ENCODE measurements around the gene INPP4B. TPM values are rescaled to one million over a fixed set of nuclear protein-coding genes. Genes with fewer than 3 reads are reported as not detected.

INPP4B gene
- total and polyA plus RNA-seq, 2 donors (not counting 1 experiment from before 2014, with no cell fraction given) = 0.03 TPM; not detected in 1

GRCh38 chr4:142158980-142159379 is 687.1 kb downstream of the INPP4B start:
- intact Hi-C loops (cut with micrococcal nuclease) = no loop called here
- H3K4me1 ChIP-seq (ENCODE audit: control insufficient read depth in 2 of 2, insufficient read depth in 2 of 2, low read length in 2 of 2) = no peaks in the 10 kb centered on the region
- no peaks in the 10 kb centered on the region for H3K9me3 ChIP-seq (ENCODE audit: control extremely low read depth in 1 of 3, control insufficient read depth in 2 of 3, insufficient read depth in 1 of 3, low read length in 2 of 3)
- H3K36me3 ChIP-seq (replicated peaks in 1 of 2; ENCODE audit: control extremely low read depth in 1 of 2, control insufficient read depth in 1 of 2, extremely low read depth in 1 of 2, insufficient read depth in 2 of 2, low read length in 1 of 2) = no peaks in the 10 kb centered on the region
- H3K27me3 ChIP-seq (replicated peaks in 1 of 4; ENCODE audit: control extremely low read depth in 1 of 4, control insufficient read depth in 3 of 4, insufficient read depth in 4 of 4, low read length in 3 of 4) = no peaks in the 10 kb centered on the region
- H3K27ac Mint-ChIP-seq = no peak overlapping the region
- H3K27me3 Mint-ChIP-seq = no peaks in the 10 kb centered on the region
- WGBS (ENCODE audit: insufficient coverage) = 100% methylated on average over 1 of the region's 2 CpGs
- ATAC-seq (ENCODE audit: low read depth) = no peak
- CTCF ChIA-PET = no interaction called here
- H3K9ac ChIP-seq (ENCODE audit: low read length) = no peak overlapping the region
- H4K20me1 ChIP-seq (ENCODE audit: control insufficient read depth, insufficient read depth, low read length, poor library complexity, severe bottlenecking) = no peaks in the 10 kb centered on the region
- H2AFZ ChIP-seq (ENCODE audit: insufficient read depth, low read depth, low read length, poor library complexity, severe bottlenecking) = no peak overlapping the region
- TF ChIP-seq EZH2 (IDR thresholded peaks at IDR 0.05; ENCODE audit: borderline replicate concordance, insufficient read depth, low read depth, low read length, poor library complexity, severe bottlenecking) = no peak
- TF ChIP-seq CTCF (IDR thresholded peaks at IDR 0.05) = no peak
- no peak for DNase-seq
- no peak overlapping the region for H3K27ac ChIP-seq (ENCODE audit: low read length in 2 of 2)
- no peaks in the 10 kb centered on the region for H3K79me2 ChIP-seq (ENCODE audit: control insufficient read depth, insufficient read depth, low read length)
- POLR2A ChIA-PET = no interaction called here
- no peak overlapping the region for H3K4me2 ChIP-seq (replicated peaks; ENCODE audit: low read depth, low read length, poor library complexity, severe bottlenecking)
- no peaks in the 10 kb centered on the region for H3K4me1 Mint-ChIP-seq
- H3K4me3 Mint-ChIP-seq = no peak overlapping the region
- H3K4me3 ChIP-seq (ENCODE audit: control extremely low read depth in 1 of 5, extremely low read depth in 1 of 5, insufficient read depth in 1 of 5, low read depth in 2 of 5, low read length in 4 of 5) = no peak overlapping the region
- H3K9me3 Mint-ChIP-seq (ENCODE audit: insufficient read depth) = no peaks in the 10 kb centered on the region

- DNase-seq (no peak), ATAC-seq (ENCODE audit: low read depth) (no peak)
- Mint-ChIP-seq H3K4me1 (no peaks in the 10 kb centered on the region), H3K27me3 (no peaks in the 10 kb centered on the region), H3K27ac (no peak overlapping the region), H3K4me3 (no peak overlapping the region), H3K9me3 (ENCODE audit: insufficient read depth) (no peaks in the 10 kb centered on the region)
- TF ChIP-seq CTCF (IDR thresholded peaks at IDR 0.05) = no peak
- Histone ChIP-seq H2AFZ (ENCODE audit: insufficient read depth, low read depth, low read length, poor library complexity, severe bottlenecking) (no peak overlapping the region), H3K79me2 (ENCODE audit: control insufficient read depth, insufficient read depth, low read length) (no peaks in the 10 kb centered on the region), H3K27me3 (replicated peaks in 1 of 4; ENCODE audit: control extremely low read depth in 1 of 4, control insufficient read depth in 3 of 4, insufficient read depth in 4 of 4, low read length in 3 of 4) (no peaks in the 10 kb centered on the region), H3K4me3 (ENCODE audit: control extremely low read depth in 1 of 5, extremely low read depth in 1 of 5, insufficient read depth in 1 of 5, low read depth in 2 of 5, low read length in 4 of 5) (no peak overlapping the region), H4K20me1 (ENCODE audit: control insufficient read depth, insufficient read depth, low read length, poor library complexity, severe bottlenecking) (no peaks in the 10 kb centered on the region), H3K9me3 (ENCODE audit: control extremely low read depth in 1 of 3, control insufficient read depth in 2 of 3, insufficient read depth in 1 of 3, low read length in 2 of 3) (no peaks in the 10 kb centered on the region), H3K9ac (ENCODE audit: low read length) (no peak overlapping the region), H3K4me1 (ENCODE audit: control insufficient read depth in 2 of 2, insufficient read depth in 2 of 2, low read length in 2 of 2) (no peaks in the 10 kb centered on the region), H3K4me2 (replicated peaks; ENCODE audit: low read depth, low read length, poor library complexity, severe bottlenecking) (no peak overlapping the region), H3K27ac (ENCODE audit: low read length in 2 of 2) (no peak overlapping the region), H3K36me3 (replicated peaks in 1 of 2; ENCODE audit: control extremely low read depth in 1 of 2, control insufficient read depth in 1 of 2, extremely low read depth in 1 of 2, insufficient read depth in 2 of 2, low read length in 1 of 2) (no peaks in the 10 kb centered on the region)
- ChIA-PET POLR2A (no interaction called here), CTCF (no interaction called here)
- intact Hi-C loops (cut with micrococcal nuclease) = no loop called here
Observed at GRCh38 chr4:142156256-142156655, 689.8 kb downstream of the INPP4B start.

Data from B cell (primary cell).